Measurements from ENCODE around the gene NUP133.

DNA sequence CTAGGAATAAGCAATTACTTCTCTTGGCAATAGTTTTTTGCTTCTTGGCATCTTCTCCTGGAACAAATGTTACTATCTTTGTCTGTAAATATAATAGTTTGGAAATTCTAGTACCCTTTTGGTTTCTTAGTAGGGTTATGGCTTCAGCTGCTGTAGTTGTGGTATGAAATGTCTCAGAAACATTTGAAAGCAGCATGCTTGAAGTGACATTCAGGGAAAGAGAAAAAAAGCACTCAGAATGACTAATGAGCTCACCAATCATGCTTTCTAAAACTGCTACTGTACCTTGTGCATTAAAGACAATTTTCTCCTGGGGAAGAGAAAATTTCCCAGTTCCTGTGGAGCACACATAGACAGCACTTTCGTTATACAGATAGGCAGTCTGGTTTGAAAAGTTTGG, 21.0 kb downstream of the NUP133 start:
- TF ChIP-seq, protein P1, sequence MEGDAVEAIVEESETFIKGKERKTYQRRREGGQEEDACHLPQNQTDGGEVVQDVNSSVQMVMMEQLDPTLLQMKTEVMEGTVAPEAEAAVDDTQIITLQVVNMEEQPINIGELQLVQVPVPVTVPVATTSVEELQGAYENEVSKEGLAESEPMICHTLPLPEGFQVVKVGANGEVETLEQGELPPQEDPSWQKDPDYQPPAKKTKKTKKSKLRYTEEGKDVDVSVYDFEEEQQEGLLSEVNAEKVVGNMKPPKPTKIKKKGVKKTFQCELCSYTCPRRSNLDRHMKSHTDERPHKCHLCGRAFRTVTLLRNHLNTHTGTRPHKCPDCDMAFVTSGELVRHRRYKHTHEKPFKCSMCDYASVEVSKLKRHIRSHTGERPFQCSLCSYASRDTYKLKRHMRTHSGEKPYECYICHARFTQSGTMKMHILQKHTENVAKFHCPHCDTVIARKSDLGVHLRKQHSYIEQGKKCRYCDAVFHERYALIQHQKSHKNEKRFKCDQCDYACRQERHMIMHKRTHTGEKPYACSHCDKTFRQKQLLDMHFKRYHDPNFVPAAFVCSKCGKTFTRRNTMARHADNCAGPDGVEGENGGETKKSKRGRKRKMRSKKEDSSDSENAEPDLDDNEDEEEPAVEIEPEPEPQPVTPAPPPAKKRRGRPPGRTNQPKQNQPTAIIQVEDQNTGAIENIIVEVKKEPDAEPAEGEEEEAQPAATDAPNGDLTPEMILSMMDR (conservative IDR thresholded peaks at IDR 0.05; ENCODE audit: low read depth in 2 of 2) = no peak
- TF ChIP-seq NANOG (IDR thresholded peaks at IDR 0.05; ENCODE audit: borderline replicate concordance) (no peak), EZH2 (IDR thresholded peaks at IDR 0.05; ENCODE audit: low read depth, unreplicated experiment) (no peak), ZNF114 (CRISPR knock-in tag; IDR thresholded peaks at IDR 0.05) (no peak), EZH2phosphoT487 (IDR thresholded peaks at IDR 0.05; ENCODE audit: unreplicated experiment) (no peak), POLR2AphosphoS5 (IDR thresholded peaks at IDR 0.05; ENCODE audit: low read depth) (no peak)
- TF ChIP-seq, protein P2, sequence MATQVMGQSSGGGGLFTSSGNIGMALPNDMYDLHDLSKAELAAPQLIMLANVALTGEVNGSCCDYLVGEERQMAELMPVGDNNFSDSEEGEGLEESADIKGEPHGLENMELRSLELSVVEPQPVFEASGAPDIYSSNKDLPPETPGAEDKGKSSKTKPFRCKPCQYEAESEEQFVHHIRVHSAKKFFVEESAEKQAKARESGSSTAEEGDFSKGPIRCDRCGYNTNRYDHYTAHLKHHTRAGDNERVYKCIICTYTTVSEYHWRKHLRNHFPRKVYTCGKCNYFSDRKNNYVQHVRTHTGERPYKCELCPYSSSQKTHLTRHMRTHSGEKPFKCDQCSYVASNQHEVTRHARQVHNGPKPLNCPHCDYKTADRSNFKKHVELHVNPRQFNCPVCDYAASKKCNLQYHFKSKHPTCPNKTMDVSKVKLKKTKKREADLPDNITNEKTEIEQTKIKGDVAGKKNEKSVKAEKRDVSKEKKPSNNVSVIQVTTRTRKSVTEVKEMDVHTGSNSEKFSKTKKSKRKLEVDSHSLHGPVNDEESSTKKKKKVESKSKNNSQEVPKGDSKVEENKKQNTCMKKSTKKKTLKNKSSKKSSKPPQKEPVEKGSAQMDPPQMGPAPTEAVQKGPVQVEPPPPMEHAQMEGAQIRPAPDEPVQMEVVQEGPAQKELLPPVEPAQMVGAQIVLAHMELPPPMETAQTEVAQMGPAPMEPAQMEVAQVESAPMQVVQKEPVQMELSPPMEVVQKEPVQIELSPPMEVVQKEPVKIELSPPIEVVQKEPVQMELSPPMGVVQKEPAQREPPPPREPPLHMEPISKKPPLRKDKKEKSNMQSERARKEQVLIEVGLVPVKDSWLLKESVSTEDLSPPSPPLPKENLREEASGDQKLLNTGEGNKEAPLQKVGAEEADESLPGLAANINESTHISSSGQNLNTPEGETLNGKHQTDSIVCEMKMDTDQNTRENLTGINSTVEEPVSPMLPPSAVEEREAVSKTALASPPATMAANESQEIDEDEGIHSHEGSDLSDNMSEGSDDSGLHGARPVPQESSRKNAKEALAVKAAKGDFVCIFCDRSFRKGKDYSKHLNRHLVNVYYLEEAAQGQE (IDR thresholded peaks at IDR 0.05; ENCODE audit: unreplicated experiment) = no peak
